H1 (cell line): ENCODE data around the gene LMX1A. TPM values are rescaled to one million over a fixed set of nuclear protein-coding genes. Genes with fewer than 3 reads are reported as not detected.

Experiments
- ASH2L ChIP-seq: fragments of 200-600, 300-600 bp; sonication (generic); IDR thresholded peaks from one replicate; pipeline ENCODE4 v1.7.1; 2017; ENCODE audit warnings: low read length
- BRCA1 ChIP-seq: IDR thresholded peaks from 2 replicates; pipeline ENCODE4 v1.6.1; 2012; ENCODE audit warnings: low read depth, low read length, improper control_type of control experiment
- CREB1 ChIP-seq: IDR thresholded peaks from 2 replicates; pipeline ENCODE4 v1.6.1; 2012; ENCODE audit warnings: inconsistent platforms
- EP300 ChIP-seq, 2 experiments: IDR thresholded peaks; 1 replicate in 1 of 2; 2 replicates in 1 of 2; pipeline ENCODE4 v1.6.1; 2011 to 2012; ENCODE audit warnings: low read depth in 2 of 2, low read length in 2 of 2, mild to moderate bottlenecking in 2 of 2, borderline replicate concordance in 1 of 2, inconsistent platforms in 1 of 2, moderate library complexity in 1 of 2
- EZH2 ChIP-seq: fragments of 200-600 bp; sonication (generic); IDR thresholded peaks from 2 replicates; pipeline ENCODE4 v1.7.1; 2012; ENCODE audit warnings: low read depth, mild to moderate bottlenecking, moderate library complexity, low read length, inconsistent platforms; ENCODE audit not compliant: severe bottlenecking
- GABPA ChIP-seq: IDR thresholded peaks from 2 replicates; pipeline ENCODE4 v1.6.1; 2011; ENCODE audit warnings: mild to moderate bottlenecking, low read length, moderate library complexity, borderline replicate concordance; ENCODE audit not compliant: insufficient read depth
- HDAC2 ChIP-seq, 2 experiments: fragments of 300-600 bp in 1 of 2; sonication (generic) in 1 of 2; IDR thresholded peaks; 2 replicates each; pipeline ENCODE4 v1.6.1; 2011 to 2012; ENCODE audit warnings: low read depth in 2 of 2, low read length in 2 of 2, mild to moderate bottlenecking in 2 of 2, moderate library complexity in 2 of 2, borderline replicate concordance in 1 of 2, inconsistent platforms in 1 of 2
- JUND ChIP-seq: IDR thresholded peaks from 2 replicates; pipeline ENCODE4 v1.6.1; 2011; ENCODE audit warnings: mild to moderate bottlenecking, improper control_type of control experiment, low read length
- MAFK ChIP-seq: IDR thresholded peaks from 2 replicates; pipeline ENCODE4 v1.6.1; 2012; ENCODE audit warnings: low read depth, mild to moderate bottlenecking, improper control_type of control experiment, low read length
- RFX5 ChIP-seq: IDR thresholded peaks from 2 replicates; pipeline ENCODE4 v1.6.1; 2011; ENCODE audit warnings: low read depth, low read length, improper control_type of control experiment, borderline replicate concordance
- RNF2 ChIP-seq: fragments of 200-900, 300-1000 bp; sonication (generic); IDR thresholded peaks from 2 replicates; pipeline ENCODE4 v1.7.1; 2016; ENCODE audit warnings: borderline replicate concordance, low read depth, mild to moderate bottlenecking, antibody characterized with exemption, low read length; ENCODE audit not compliant: poor library complexity, severe bottlenecking; ENCODE audit errors: missing control alignments
- RXRA ChIP-seq: IDR thresholded peaks from 2 replicates; pipeline ENCODE4 v1.6.1; 2011; ENCODE audit warnings: low read depth, mild to moderate bottlenecking, low read length, moderate library complexity; ENCODE audit not compliant: insufficient read depth
- TAF1 ChIP-seq: IDR thresholded peaks from 2 replicates; pipeline ENCODE4 v1.6.1; 2011; ENCODE audit warnings: mild to moderate bottlenecking, low read depth, low read length
- TBP ChIP-seq: IDR thresholded peaks from 2 replicates; pipeline ENCODE4 v1.6.1; 2011; ENCODE audit warnings: low read depth, low read length, improper control_type of control experiment
- YY1 ChIP-seq: IDR thresholded peaks from 2 replicates; pipeline ENCODE4 v1.6.1; 2011; ENCODE audit warnings: low read depth, mild to moderate bottlenecking, low read length
- polyA plus RNA-seq, 7 experiments: library from polyadenylated mRNA; depleted of rRNA in 3 of 7; stranded (reverse) in 5 of 7; unstranded in 2 of 7; fragments of >200 nt in 5 of 7; fragments of 200-250 nt in 2 of 7; gene quantifications; 1 replicate in 5 of 7; 2 replicates in 1 of 7; 4 replicates in 1 of 7; pipeline versions ENCODE4 v1.2.1 to v1.2.3, GENCODE V29; 2011 to 2013; ENCODE audit warnings: missing spikeins in 2 of 7, mixed read lengths in 2 of 7
- total RNA-seq: library from RNA; stranded (reverse); fragmentation: NEBNext Ultra II Directional; extraction: Animal tissue kit (Norgen Biotek cat#: 25700); gene quantifications from 2 replicates; pipeline ENCODE4 v1.2.1, GENCODE V29; 2021
- TF ChIP-seq, protein P1 (sequence below): IDR thresholded peaks from 2 replicates; pipeline ENCODE4 v1.6.1; 2012; ENCODE audit warnings: low read length, inconsistent platforms
- TF ChIP-seq, protein P2 (sequence below), 3 experiments: IDR thresholded peaks; 1 replicate in 2 of 3; 2 replicates in 1 of 3; pipeline versions ENCODE4 v1.5.1 to v1.6.1; 2011; ENCODE audit warnings: low read length in 3 of 3, mild to moderate bottlenecking in 3 of 3, inconsistent platforms in 2 of 3, low read depth in 1 of 3, moderate library complexity in 1 of 3; ENCODE audit not compliant: insufficient read depth in 1 of 3; ENCODE audit errors: control extremely low read depth in 1 of 3
- TF ChIP-seq, protein P3 (sequence below): IDR thresholded peaks from 2 replicates; pipeline ENCODE4 v1.6.1; 2011; ENCODE audit warnings: low read depth, mild to moderate bottlenecking, low read length; ENCODE audit not compliant: insufficient read depth

The LMX1A gene
- total and polyA plus RNA-seq, 2 of the 8 experiments (the other 6 are each of a cell fraction or from before 2014, with no cell fraction given): not detected

DNA sequence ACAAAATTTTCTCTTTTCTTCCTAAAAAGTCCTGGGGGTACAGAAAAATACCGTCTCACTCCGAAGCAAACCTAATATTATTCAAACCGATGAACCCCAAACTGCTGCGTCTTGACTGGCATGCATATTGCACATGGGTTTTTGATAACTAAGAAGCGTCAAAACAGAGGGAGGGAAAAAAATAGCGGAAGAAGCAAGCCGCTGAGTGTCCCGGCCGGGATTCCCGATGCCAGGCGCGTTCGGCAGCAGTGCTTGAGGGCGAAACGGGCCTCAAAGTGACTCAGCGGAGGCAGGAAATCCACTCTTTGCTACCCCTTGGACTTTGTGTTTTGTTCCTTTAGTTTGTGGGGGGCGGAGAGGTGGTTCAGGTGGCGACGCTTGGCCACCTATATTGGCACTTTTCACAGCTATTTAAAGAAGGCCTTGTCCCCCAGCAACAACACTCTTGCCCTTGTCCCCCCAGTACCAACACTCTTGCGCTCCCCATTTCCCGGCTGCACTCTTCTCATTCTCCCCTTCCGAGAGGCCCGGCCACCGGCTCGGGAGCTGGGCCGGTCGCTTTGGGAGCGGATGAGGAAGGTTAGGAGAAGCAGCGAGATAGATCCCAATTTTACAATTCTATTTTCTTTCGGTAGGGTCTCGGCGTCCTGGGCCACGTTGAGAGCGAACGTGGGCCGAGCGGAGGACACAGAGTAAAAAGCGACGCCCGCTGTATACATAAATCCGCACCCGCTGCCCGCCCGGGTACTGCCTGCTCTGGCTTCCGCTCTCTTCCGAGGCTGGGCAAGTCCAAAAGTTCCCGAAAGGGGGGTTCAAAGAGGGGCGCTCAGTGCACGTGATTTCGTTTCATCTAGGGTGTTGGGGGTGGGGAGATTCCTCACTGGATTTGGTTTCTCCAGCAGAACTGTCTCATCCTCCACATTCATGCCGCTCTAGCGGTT lies 2.5 kb downstream of the LMX1A start (continued):
- TF ChIP-seq RNF2 (peak; percentile 81), MAFK (no peak), CREB1 (no peak), EZH2 (peak; percentile 71), TAF1 (no peak), RFX5 (no peak), GABPA (no peak), EP300 (IDR thresholded peaks at IDR 0.05; ENCODE audit: borderline replicate concordance in 1 of 2, low read depth in 2 of 2, low read length in 2 of 2) (no peak), TBP (no peak), JUND (no peak), HDAC2 (IDR thresholded peaks at IDR 0.05; ENCODE audit: borderline replicate concordance in 1 of 2, low read depth in 2 of 2, low read length in 2 of 2) (no peak), RXRA (no peak), ASH2L (no peak), BRCA1 (no peak), YY1 (no peak)
- TF ChIP-seq, protein P1, sequence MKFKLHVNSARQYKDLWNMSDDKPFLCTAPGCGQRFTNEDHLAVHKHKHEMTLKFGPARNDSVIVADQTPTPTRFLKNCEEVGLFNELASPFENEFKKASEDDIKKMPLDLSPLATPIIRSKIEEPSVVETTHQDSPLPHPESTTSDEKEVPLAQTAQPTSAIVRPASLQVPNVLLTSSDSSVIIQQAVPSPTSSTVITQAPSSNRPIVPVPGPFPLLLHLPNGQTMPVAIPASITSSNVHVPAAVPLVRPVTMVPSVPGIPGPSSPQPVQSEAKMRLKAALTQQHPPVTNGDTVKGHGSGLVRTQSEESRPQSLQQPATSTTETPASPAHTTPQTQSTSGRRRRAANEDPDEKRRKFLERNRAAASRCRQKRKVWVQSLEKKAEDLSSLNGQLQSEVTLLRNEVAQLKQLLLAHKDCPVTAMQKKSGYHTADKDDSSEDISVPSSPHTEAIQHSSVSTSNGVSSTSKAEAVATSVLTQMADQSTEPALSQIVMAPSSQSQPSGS: no peak
- TF ChIP-seq, protein P2, sequence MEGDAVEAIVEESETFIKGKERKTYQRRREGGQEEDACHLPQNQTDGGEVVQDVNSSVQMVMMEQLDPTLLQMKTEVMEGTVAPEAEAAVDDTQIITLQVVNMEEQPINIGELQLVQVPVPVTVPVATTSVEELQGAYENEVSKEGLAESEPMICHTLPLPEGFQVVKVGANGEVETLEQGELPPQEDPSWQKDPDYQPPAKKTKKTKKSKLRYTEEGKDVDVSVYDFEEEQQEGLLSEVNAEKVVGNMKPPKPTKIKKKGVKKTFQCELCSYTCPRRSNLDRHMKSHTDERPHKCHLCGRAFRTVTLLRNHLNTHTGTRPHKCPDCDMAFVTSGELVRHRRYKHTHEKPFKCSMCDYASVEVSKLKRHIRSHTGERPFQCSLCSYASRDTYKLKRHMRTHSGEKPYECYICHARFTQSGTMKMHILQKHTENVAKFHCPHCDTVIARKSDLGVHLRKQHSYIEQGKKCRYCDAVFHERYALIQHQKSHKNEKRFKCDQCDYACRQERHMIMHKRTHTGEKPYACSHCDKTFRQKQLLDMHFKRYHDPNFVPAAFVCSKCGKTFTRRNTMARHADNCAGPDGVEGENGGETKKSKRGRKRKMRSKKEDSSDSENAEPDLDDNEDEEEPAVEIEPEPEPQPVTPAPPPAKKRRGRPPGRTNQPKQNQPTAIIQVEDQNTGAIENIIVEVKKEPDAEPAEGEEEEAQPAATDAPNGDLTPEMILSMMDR (IDR thresholded peaks at IDR 0.05; ENCODE audit: control extremely low read depth in 1 of 3, insufficient read depth in 1 of 3, low read depth in 1 of 3, low read length in 3 of 3): no peak
- TF ChIP-seq, protein P3, sequence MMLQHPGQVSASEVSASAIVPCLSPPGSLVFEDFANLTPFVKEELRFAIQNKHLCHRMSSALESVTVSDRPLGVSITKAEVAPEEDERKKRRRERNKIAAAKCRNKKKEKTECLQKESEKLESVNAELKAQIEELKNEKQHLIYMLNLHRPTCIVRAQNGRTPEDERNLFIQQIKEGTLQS: no peak
